ENCODE results near the gene TTLL3.

DNA sequence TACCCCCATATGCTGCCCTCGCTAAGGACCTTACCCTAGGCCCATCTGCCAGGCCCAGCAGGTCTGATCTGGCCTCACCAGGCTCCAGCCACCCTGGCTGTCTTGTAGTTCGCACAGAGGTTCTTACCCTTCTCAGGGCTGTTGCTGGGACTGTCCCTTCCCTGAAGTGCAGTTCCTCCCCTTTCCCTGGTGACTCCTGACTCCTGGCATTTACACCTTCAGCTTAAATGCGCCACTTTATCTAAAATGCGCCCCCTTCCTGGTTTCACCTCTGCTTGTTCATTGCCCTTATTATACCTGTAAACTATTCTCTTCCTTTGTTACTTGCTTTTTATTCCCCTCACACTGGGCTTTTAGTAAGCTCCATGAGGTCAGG lies 835 bp upstream of the TTLL3 start:
- TF ChIP-seq, protein P1, sequence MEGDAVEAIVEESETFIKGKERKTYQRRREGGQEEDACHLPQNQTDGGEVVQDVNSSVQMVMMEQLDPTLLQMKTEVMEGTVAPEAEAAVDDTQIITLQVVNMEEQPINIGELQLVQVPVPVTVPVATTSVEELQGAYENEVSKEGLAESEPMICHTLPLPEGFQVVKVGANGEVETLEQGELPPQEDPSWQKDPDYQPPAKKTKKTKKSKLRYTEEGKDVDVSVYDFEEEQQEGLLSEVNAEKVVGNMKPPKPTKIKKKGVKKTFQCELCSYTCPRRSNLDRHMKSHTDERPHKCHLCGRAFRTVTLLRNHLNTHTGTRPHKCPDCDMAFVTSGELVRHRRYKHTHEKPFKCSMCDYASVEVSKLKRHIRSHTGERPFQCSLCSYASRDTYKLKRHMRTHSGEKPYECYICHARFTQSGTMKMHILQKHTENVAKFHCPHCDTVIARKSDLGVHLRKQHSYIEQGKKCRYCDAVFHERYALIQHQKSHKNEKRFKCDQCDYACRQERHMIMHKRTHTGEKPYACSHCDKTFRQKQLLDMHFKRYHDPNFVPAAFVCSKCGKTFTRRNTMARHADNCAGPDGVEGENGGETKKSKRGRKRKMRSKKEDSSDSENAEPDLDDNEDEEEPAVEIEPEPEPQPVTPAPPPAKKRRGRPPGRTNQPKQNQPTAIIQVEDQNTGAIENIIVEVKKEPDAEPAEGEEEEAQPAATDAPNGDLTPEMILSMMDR (IDR thresholded peaks at IDR 0.05), result no peak
- TF ChIP-seq POLR2A (IDR thresholded peaks at IDR 0.05) (no peak), EP300 (IDR thresholded peaks at IDR 0.05) (no peak), POLR2AphosphoS5 (IDR thresholded peaks at IDR 0.05) (no peak)

Data from upper lobe of left lung (tissue), 4 donors.